Parathyroid adenoma (tissue), 2 donors: ENCODE measurements around the gene LTC4S.
A peak's percentile ranks its signal among the peaks of the same experiment; 100 is the strongest.

Source experiments
- H2AFZ ChIP-seq: fragments of 300-600 bp; sonication (generic); one replicate; pipeline ENCODE4 v1.7.0; 2017; ENCODE audit warnings: antibody characterized with exemption, mild to moderate bottlenecking
- H3K27ac ChIP-seq: fragments of 300-600 bp; sonication (generic); one replicate; pipeline ENCODE4 v1.7.0; 2017
- H3K27me3 ChIP-seq: fragments of 300-600 bp; sonication (generic); one replicate; pipeline ENCODE4 v1.7.0; 2017; ENCODE audit warnings: low read length; ENCODE audit not compliant: control insufficient read depth, insufficient read depth
- H3K36me3 ChIP-seq: fragments of 300-600 bp; sonication (generic); one replicate; pipeline ENCODE4 v1.7.0; 2017; ENCODE audit warnings: low read length; ENCODE audit not compliant: control insufficient read depth, insufficient read depth
- H3K4me1 ChIP-seq: fragments of 300-600 bp; sonication (generic); one replicate; pipeline ENCODE4 v1.7.0; 2017; ENCODE audit warnings: control low read depth
- H3K4me2 ChIP-seq: fragments of 300-600 bp; sonication (generic); one replicate; pipeline ENCODE4 v1.7.0; 2017; ENCODE audit warnings: low read length
- H3K4me3 ChIP-seq: fragments of 300-600 bp; sonication (generic); one replicate; pipeline ENCODE4 v1.7.0; 2017; ENCODE audit warnings: low read depth, low read length
- H3K79me2 ChIP-seq: fragments of 300-600 bp; sonication (generic); one replicate; pipeline ENCODE4 v1.7.0; 2017; ENCODE audit warnings: control low read depth
- H3K9ac ChIP-seq: fragments of 300-600 bp; sonication (generic); one replicate; pipeline ENCODE4 v1.7.0; 2017; ENCODE audit warnings: mild to moderate bottlenecking
- H3K9me3 ChIP-seq: fragments of 300-600 bp; sonication (generic); one replicate; pipeline ENCODE4 v1.7.0; 2017; ENCODE audit warnings: low read length; ENCODE audit not compliant: control insufficient read depth
- TF ChIP-seq, protein P1 (sequence below): fragments of 300-600 bp; sonication (generic); IDR thresholded peaks from one replicate; pipeline ENCODE4 v1.7.0; 2017; ENCODE audit warnings: antibody characterized with exemption, mild to moderate bottlenecking
- donor health status: primary hyperparathyroidism.

The LTC4S gene

DNA sequence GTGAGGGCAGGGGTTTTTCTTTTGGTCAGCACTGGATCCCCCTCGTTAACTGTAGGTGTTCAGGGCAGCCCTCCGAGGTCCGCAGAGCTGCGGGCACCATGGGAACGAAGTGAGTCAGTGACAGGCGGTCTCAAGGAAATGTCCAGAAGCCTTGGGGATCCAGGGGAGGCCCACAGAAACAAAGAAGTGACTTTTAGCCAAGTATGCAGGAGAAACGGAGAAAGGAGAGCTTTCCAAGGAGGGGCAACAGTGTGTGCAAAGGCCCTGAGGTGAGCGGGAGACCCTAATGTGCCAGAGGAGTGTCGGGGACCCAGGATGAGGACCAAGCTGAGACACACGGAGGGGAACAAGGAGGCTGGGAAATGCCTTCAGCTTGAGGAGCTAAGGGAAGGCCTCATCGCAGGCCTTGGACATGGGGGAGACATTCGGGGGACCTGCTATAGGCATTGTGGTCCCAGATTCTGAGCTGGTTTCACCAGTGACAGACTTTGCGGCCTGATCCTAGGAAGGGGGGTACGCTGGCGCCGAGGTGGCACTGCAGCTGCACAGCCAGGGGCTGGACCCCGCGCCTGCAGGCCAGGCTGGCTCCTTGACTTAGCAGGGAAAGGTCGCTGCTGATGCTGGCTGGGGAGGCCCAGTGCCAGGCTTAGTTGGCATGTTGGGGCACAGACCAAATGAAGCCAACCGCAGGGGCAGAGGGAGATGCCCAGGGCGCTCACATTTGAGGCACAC, 3.3 kb downstream of the LTC4S start:
- H3K9me3 ChIP-seq, result no peaks in the 10 kb centered on the region
- peak overlapping the region; percentile 58 for H3K4me3 ChIP-seq
- H3K79me2 ChIP-seq, result peaks cover 2% of the 10 kb centered on the region
- H3K9ac ChIP-seq, result no peak overlapping the region
- no peaks in the 10 kb centered on the region for H3K27me3 ChIP-seq
- TF ChIP-seq, protein P1, sequence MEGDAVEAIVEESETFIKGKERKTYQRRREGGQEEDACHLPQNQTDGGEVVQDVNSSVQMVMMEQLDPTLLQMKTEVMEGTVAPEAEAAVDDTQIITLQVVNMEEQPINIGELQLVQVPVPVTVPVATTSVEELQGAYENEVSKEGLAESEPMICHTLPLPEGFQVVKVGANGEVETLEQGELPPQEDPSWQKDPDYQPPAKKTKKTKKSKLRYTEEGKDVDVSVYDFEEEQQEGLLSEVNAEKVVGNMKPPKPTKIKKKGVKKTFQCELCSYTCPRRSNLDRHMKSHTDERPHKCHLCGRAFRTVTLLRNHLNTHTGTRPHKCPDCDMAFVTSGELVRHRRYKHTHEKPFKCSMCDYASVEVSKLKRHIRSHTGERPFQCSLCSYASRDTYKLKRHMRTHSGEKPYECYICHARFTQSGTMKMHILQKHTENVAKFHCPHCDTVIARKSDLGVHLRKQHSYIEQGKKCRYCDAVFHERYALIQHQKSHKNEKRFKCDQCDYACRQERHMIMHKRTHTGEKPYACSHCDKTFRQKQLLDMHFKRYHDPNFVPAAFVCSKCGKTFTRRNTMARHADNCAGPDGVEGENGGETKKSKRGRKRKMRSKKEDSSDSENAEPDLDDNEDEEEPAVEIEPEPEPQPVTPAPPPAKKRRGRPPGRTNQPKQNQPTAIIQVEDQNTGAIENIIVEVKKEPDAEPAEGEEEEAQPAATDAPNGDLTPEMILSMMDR, result no peak
- peak overlapping the region; percentile 94 for H2AFZ ChIP-seq
- no peaks in the 10 kb centered on the region for H3K36me3 ChIP-seq
- peak overlapping the region; percentile 92 for H3K27ac ChIP-seq
- H3K4me2 ChIP-seq, result peak overlapping the region; percentile 77
- no peaks in the 10 kb centered on the region for H3K4me1 ChIP-seq

DNA sequence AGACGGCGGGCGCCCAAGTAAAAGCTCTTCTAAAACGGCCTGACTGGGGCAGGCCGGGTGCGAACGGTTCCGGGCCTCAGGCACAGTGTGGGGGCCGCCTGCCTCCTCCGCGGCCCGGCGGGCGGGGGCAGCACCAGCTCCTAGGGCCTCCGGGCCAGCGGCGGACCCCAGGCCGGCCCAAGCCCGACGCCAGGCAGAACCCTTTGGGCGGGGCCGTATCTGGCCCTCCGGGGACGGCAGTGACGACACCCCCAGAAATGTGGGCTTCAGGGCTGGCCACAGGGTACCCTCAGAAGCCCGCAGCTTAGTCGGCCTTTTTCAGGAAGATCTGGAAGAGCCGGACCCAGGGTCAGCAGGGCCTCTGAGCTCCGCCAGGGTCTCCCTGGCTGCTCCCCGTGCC, 4.0 kb downstream of the LTC4S start:
- Histone ChIP-seq H3K9me3 (no peaks in the 10 kb centered on the region), H3K4me1 (peaks cover 3% of the 10 kb centered on the region), H2AFZ (no peak overlapping the region), H3K4me2 (no peak overlapping the region), H3K4me3 (no peak overlapping the region), H3K27me3 (no peaks in the 10 kb centered on the region), H3K36me3 (no peaks in the 10 kb centered on the region), H3K9ac (no peak overlapping the region), H3K27ac (no peak overlapping the region), H3K79me2 (peaks cover 9% of the 10 kb centered on the region)
- TF ChIP-seq, protein P1, result no peak

DNA sequence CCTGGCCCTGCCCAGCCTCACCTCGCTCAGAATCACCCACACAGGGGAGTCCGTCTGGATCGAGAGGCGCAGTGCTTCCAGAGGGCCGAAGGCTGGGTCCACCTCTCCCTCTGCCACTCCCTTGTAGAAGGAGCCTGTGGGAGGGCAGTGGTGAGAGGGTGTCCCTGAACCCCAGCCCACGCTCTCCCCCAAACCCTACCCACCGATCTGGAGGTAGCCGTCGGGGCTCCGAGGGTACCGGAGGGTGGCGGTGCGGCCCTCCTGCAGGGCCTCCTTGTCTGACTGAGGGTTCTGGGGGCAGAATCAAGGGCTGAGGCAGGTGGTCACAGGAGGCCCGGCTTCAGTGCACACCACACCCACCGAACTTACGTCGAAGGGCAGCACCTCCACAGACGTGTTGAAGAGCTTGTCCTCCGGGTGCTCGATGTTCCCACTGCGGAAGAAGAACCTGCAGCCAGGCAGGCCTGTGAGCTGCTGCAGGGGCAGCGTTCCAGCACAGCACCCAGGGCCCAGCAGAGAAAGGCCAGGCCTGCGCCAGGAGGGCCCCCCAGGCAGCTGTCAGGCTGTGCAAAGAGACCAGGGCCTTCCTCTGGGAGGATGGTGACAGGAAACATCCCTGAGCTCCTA, 4.5 kb downstream of the LTC4S start:
- no peaks in the 10 kb centered on the region for H3K9me3 ChIP-seq
- no peak overlapping the region for H3K4me2 ChIP-seq
- no peak overlapping the region for H2AFZ ChIP-seq
- H3K27ac ChIP-seq, result no peak overlapping the region
- H3K27me3 ChIP-seq, result no peaks in the 10 kb centered on the region
- H3K4me3 ChIP-seq, result no peak overlapping the region
- H3K9ac ChIP-seq, result no peak overlapping the region
- TF ChIP-seq, protein P1, result no peak
- peaks cover 3% of the 10 kb centered on the region for H3K4me1 ChIP-seq
- peaks cover 10% of the 10 kb centered on the region for H3K79me2 ChIP-seq
- H3K36me3 ChIP-seq, result no peaks in the 10 kb centered on the region

DNA sequence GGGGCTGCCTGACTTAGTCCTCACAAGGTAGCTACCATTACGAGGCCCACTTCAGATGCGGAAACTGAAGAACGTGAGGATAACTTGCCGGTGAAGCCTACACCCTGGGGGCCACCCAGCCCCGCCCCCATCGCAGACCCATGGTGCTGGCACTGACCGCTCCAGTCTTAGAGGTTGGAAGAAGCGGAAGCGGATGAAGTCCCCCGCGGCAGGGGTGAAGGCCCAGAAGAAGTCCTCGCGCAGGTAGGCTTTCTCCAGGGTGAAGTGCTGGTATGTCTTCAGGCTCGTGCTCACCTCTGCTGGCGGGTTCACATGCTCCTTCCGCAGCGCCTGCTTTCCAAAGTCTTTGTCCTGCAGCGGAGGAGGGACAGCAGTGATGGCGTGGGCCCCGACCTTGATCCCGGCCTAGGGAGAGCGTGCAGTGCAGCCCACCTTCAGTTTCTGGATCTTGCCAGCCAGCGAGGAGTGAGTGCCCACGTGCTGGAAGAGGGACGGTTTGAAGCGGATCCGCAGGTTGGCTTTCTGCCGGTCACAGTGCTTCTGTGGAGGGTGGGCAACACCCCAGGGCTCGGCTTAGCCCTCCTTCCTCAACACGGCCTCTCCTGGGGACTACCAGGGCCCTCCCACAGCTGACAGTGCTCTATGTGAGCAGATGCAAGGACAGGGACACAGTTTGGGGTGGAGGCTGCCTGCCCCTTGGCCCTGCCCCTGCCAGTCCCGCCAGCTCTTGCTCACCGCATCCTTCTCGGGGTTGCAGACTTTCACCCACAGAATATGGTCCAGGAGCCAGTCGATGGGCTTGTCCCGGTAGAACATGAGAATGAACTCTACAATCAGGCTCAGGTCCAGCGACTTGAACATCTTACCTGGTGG, 5.2 kb downstream of the LTC4S start:
- no peak overlapping the region for H3K9ac ChIP-seq
- H3K4me2 ChIP-seq, result no peak overlapping the region
- TF ChIP-seq, protein P1, result no peak
- H3K9me3 ChIP-seq, result no peaks in the 10 kb centered on the region
- H2AFZ ChIP-seq, result no peak overlapping the region
- no peaks in the 10 kb centered on the region for H3K36me3 ChIP-seq
- H3K79me2 ChIP-seq, result peaks cover 11% of the 10 kb centered on the region
- H3K27ac ChIP-seq, result no peak overlapping the region
- peaks cover 3% of the 10 kb centered on the region for H3K4me1 ChIP-seq
- H3K27me3 ChIP-seq, result no peaks in the 10 kb centered on the region
- no peak overlapping the region for H3K4me3 ChIP-seq
